Amniotic stem cell (primary cell): ENCODE results near the gene PRC1.

ENCODE experiments used
- DNase-seq: peaks from one replicate; lab custom pipeline; 2025; lab: John Stamatoyannopoulos, UW

The PRC1 gene

DNA sequence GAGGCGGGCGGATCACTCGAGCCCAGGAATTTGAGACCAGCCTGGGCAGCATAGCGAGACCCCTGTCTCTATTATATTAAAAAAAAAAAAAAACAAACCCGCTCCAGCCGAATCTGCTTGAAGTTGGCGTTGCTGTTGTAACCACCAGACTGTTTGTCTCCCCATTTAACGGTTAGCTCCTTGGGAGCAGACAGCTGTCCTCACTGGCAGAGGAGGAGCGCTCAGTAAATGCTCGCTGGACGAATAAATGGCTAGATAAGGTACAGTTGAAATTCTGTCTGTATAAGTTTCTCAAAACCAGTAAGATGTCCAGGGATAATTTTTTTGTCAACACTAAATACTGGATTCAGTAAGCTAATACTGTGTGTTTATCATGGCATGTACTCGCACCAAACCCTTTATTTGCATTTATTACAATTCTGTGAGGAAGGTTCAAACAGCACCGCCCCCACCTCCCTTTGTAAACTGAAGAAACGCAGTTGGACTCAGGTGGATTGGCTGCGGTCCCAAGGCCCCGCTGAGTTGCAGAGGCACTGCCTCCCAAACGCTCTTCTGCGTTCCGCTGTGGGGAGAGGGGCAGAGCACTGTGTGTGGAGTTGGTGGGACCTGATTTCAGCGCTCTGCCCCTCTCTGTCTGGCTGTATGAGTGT, 38.6 kb downstream of the PRC1 start:
- DNase-seq = no peak

DNA sequence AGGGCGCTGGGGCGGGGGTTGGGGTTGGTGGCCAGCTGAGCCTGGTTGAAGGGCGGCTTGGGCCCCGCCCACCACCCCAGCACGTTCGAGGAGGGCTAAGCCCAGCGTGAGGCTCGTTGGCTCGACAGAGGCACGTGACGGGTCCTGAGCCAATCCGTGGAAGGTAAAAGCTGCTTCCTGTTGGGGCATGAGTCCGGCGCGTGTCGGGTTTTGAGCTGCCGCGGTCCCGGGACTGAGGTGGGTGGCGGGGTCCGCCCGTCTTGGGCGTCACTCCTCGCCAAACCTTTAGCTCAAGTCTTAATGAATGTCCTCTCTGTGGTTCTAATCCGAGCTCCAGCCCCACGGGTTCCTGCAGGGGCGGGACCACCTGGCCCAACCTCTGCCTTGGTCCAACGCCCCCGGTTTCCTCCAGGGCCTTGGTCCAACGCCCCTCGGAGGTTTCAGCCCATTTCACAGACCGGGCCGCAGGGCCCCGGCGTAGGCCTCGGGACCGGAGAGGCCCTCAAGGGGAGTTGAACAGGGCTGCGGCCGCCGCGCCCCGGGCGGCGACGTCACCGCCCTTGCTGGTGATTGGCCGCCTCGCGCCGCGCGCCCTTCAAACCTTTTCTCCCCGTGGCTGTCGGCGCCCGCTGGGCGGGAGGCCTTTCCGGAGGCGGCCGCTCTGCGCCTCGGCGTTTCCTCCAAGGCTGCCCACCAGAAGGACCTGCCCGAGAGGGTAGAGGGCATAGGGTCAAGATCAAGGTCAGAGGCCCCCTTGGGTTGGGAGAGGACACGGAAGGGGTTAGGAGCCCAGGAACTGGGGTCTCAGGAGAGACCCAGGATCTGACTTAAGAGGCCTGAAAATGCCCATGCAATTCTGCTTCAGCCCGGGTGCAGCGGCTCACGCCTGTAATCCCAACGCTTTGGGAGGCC, 39.4 kb downstream of the PRC1 start, which contains the start of gene RCCD1:
Gene RCCD1, plus strand, starts transcription at position 173 of the 912 bp plus-strand sequence. CDS start 1,851 bp downstream, outside the sequence.
- peak; percentile 89 for DNase-seq

DNA sequence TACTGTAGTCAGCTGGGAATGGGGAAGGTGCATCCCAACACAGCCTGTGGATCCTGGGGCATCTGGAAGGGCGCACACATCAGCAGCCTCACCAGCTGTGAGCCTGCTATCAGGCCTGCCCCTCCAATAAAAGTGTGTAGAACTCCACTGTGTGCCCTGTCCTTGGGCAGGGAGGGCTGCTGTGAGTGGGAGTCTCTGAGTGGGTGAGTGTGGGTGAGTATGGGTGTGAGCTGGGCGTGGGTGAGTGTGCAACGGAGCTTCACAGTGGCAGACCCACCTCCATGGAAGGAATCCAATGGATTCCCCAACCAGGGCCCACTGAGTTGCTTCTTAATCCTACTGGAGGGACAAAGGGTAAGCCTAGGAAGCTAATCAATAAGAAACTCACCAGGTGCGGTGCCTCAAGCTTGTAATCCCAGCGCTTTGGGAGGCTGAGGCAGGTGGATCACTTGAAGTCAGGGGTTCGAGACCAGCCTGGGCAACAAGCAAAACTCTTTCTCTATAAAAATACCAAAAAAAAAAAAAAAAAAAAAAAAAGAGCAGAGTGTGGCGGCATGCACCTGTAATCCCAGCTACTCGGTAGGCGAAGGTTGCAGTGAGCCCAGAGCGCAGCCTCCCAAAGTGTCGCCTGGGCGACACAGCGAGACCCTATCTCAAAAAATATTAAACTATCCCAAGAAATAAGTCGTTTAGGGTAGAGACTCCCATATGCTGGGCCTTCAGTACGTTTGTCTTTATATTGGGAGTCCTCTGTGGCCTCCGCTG, 40.2 kb downstream of the PRC1 start:
- DNase-seq = no peak

- no peak for DNase-seq
These were observed 41.2 kb downstream of the PRC1 start for GRCh38 chr15:90952901-90953677.

DNA sequence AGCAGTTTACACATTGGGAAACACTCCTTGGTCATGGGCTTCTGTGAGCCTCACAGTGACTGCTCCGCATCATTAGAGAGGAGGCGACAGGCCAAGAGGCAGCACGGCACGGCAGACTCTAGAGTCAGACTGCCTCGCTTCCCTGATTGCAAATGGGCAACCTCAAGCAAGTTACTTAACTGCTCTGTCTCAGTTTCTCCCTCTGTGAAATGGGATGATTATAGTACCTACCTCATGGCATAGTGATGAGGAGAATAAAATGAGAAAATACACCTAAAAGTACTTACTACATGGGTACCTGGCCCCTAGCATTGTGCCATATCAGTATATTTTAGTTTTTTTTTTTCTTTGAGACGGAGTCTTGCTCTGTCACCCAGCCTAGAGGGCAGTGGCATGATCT, 43.7 kb downstream of the PRC1 start:
- no peak for DNase-seq

DNA sequence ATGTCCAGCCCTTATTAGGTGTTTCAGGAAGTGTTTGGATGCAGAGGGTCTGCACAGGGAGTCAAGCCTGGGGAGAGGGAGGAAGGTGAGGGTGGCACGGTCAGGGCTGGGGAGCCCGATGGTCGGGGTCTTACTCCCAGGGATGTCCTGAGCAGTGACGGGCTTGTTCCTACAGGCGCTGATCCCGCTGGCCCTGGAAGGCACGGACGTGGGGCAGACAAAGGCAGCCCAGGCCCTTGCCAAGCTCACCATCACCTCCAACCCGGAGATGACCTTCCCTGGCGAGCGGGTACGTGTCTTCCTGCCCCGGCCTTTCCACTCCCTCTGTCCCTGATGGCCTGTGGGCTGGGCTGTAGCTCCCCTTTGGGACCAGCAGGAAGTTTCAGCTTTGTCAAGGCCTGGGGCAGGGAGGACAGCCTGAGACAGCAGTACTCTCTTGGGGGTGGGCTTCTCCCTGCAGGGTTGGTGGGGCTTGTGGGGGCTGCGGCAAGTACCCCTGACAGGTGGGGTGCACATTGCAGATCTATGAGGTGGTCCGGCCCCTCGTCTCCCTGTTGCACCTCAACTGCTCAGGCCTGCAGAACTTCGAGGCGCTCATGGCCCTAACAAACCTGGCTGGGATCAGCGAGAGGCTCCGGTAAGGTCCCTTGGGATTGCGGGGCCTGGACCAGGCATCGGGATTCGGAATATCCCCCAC, 44.2 kb downstream of the PRC1 start:
- no peak for DNase-seq

DNA sequence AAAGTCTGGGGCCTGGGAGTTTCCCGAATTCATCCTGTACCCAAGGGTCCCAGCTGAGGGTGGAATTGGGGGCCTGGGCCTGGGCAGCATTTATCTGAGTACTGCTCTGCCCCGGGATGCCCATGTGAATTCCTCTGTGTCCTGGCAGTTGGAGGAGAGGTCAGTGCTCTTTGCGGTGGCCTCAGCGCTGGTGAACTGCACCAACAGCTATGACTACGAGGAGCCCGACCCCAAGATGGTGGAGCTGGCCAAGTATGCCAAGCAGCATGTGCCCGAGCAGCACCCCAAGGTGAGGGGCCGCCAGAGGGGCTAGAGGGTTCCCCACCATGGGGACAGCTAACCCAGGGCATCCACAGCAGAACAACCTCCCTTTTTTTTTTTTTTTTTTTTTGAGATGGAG, 45.8 kb downstream of the PRC1 start:
- no peak for DNase-seq

DNA sequence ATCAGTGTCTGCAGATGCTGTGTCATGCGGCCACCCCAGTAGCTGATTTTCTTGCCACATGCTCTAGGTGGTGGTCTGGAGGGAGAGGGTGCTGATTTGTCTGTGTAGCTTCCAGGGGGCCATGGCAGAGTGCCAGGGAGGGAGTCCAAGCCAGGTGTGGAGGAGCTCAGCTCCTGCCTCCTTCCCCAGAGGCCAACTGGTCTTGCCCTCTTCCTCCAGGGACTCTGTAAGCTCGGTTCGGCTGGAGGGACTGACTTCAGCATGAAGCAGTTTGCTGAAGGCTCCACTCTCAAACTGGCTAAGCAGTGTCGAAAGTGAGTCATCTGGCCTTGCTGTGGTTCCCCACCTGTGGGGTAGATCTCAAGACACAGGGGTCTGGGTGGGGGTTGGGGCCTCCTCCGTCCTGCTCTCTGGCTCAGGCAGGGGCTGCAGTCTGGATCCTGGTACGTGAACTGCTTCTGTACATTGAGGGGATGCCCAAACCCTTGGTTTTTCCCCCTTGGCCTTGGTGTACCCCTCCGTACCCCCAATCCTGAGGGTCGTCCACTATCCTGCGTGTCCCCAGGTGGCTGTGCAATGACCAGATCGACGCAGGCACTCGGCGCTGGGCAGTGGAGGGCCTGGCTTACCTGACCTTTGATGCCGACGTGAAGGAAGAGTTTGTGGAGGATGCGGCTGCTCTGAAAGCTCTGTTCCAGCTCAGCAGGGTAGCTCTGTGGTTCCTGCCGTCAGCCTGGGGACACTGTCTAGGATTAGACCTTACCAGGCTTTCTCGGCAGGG, 46.6 kb downstream of the PRC1 start:
- DNase-seq = no peak

- no peak for DNase-seq
These were observed 47.3 kb downstream of the PRC1 start for GRCh38 chr15:90946941-90947576.

DNA sequence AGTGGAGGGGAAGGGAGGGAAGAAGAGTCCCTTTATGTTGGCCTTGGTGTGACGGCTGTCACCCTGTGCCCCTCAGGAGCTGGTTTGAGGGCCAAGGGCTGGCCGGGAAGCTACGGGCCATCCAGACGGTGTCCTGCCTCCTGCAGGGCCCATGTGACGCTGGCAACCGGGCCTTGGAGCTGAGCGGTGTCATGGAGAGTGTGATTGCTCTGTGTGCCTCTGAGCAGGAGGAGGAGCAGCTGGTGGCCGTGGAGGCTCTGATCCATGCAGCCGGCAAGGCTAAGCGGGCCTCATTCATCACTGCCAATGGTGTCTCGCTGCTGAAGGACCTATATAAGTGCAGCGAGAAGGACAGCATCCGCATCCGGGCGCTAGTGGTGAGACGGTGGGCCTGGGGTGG, 47.8 kb downstream of the PRC1 start:
- DNase-seq = no peak

GRCh38 chr15:90945091-90945490, 49.2 kb downstream of the PRC1 start:
- no peak for DNase-seq

DNA sequence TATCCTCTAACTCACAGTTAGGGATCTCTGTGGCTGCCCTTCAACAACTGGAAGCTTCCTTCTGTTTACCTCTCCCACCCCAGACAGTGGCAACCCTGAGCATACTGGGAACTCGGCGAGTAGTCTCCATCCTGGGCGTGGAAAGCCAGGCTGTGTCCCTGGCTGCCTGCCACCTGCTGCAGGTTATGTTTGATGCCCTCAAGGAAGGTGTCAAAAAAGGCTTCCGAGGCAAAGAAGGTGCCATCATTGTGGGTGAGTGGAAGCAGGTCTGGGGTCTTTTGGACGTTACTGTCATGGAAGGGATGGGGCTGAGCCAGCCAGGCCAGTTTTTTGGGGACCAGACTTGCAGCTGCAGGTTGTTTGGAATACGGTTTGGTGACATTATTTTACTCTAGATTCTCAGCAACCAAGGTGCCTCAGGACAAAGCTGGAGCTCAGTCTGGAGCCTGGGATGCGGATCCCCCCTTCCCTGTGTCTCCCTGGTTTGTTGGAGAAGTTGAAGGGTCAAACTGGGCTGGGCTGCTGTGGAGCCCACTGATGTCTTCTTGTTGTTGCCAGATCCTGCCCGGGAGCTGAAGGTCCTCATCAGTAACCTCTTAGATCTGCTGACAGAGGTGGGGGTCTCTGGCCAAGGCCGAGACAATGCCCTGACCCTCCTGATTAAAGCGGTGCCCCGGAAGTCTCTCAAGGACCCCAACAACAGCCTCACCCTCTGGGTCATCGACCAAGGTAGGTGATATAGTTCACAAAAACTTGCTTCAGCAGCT, 51.8 kb downstream of the PRC1 start:
- no peak for DNase-seq

DNA sequence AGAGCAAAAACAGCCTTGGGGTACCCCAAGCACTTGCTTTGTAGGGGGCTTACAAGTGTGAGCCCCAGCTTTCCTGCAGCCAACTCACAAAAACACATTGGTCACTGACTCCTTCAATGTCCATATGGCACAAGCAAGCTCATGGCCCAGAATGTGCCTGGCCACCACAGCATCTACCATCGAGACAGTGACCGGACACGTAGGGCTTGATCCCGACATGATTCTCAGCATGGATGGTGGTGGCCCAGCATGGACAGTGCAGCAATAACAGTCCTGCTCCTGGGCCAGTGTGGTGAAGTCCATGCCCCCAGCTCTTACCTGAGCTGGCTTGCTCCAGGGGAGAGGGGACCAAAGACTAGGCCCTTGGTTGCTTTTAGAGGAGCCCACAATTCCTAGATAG, 53.3 kb downstream of the PRC1 start:
- DNase-seq = no peak

DNA sequence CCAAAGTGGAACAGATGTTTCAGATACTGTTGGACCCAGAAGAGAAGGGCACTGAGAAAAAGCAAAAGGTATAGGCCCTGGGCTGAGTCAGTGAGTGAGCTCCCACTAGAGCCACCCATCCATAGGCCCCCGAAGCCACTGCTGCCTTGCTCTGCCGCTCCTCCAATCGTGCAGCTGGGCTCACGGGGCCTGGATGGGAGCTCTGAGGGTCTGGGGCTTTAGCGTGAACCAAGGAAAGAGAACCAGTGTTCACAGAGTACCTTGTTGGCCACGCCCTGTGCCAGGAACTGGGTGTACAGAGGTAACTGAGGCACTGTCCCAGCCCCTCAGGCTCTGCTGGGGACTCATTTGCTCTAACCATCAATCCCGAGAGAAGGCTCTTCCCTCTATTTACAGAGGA, 54.6 kb downstream of the PRC1 start:
- DNase-seq = no peak

- DNase-seq = no peak
These were observed 56.1 kb downstream of the PRC1 start for GRCh38 chr15:90938261-90938660.

DNA sequence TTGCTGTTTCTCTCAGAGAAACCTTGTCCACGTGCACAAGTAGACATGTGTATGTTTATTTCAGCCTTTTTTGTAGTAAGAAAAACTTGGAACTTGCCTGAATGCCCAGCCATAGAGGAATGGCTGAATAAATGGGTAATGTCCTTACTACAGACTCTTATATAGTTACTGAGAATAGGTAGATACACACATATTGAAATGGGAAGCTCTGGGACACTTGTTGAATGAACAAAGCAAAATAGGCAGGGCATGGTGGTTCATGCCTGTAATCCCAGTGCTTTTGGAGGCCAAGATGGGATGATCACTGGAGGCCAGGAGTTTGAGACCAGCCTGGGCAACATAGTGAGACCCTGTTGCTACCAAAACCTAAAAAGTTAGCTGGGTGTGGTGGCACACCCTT, 57.5 kb downstream of the PRC1 start:
- no peak for DNase-seq

DNA sequence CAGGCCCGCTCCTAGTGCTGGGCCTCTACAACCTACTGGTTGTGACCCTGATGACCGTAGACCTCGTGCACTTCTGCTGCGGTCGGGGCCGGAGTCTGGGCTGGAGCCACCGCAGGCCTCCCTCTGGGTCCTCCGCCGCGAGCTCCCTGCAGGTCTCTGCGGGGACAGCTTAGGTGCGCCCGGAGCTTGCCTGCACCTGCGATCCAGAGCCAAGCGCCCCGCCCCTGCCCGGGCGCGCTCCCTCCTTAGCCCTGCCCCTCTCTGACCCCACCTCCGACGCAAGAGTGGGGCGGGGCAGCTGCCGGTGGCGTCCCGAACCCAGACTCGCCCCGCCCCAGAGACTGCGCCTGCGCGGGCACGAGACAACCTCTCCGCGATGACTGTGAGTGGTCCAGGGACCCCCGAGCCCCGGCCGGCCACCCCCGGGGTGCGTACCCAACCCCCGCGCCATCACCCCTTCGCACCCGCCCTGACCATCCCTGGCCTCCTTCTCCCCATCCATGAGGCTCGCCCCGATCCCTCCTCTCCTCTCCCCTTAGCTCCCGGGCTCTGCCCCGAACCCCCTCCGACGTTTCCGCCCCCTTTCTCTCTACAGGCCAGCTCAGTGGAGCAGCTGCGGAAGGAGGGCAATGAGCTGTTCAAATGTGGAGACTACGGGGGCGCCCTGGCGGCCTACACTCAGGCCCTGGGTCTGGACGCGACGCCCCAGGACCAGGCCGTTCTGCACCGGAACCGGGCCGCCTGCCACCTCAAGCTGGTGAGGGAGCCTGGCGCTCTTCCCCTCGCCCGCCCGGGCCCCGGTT, 59.2 kb downstream of the PRC1 start, which contains the start of gene UNC45A:
Gene UNC45A, plus strand, starts transcription at position 337 of the 803 bp plus-strand sequence. Its CDS starts 40 bp downstream, at position 377.
- DNase-seq = peak; percentile 62
